ENCODE results near the gene CYP27B1.

GRCh38 chr12:57813111-57813970, 46.5 kb upstream of the CYP27B1 start:
- no peak for TF ChIP-seq CTCF (IDR thresholded peaks at IDR 0.05; ENCODE audit: low read depth, low read length)
- TF ChIP-seq POLR2A (IDR thresholded peaks at IDR 0.05; ENCODE audit: extremely low read depth, insufficient read length) = no peak
